Smooth muscle cell of trachea (primary cell): ENCODE measurements around the gene MMP10. TPM values are rescaled to one million over a fixed set of nuclear protein-coding genes. Genes with fewer than 3 reads are reported as not detected.

Experiments used
- total RNA-seq: library from RNA; depleted of rRNA; stranded (reverse); fragments of >200 nt; gene quantifications from 2 replicates; pipeline ENCODE4 v1.2.1, GENCODE V29; 2014

The MMP10 gene
- 0.87 and 0.99 TPM in 2 replicates for total RNA-seq

DNA sequence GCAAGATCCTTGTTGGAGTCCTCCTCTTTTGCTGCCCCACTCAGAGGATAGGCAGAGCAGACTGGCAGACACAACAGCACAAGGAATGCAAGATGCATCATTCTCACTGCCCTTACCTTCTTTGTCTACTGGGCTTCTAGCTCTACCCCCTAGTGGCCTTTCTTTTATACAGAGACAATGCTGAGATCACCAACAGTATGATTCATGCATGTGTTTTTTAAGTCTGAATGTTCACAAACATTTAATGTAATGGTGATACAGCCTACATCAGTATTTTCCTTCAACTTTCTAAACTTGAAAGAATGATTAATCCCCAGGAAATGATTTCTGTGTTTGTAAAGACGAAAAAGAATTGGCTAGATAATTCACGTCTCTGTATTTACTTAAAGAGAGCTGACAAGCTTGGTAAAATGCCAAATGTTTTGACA lies at the start of gene MMP10:
Gene MMP10, minus strand, starts transcription at position 138 of the 428 bp plus-strand sequence. Its CDS starts 37 bp downstream, at position 101.

DNA sequence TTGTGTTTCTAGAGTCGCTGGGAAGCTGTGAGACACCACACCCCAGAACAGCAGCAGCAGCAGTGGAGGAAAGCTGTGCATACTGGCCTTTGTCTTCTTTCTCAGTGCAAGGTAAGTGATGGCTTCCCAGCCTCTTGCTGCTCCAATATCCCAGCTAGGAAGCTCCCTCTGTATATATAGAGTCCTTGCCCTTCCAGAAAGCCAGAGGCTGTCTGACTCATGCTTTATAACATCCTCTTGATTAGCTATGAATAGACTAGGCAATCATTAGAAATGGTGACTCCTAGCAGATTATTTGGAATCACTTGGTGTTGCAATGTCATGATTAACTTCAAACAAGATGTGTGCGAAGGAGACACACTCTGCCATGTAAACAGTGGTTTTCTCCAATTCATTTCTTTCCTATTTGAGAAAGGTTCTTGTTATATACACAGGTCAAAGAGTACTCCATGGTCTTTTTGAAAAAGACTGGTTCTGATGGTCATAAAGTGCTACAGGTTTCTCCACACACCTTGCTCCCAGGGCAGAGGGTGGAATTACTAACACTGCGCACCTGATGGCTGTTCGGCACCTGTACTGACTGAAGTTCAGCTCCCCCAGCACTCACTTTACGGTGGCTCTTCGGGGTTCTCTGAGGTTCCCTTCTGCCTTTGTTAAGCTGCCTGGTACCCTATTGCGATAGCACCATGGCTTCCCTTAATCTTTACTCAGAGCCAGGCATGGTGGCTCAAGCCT lies 17.8 kb upstream of the MMP10 start, which contains the start of gene MMP1:
Gene MMP1, minus strand, starts transcription at position 149 of the 735 bp plus-strand sequence. Its CDS starts 68 bp downstream, at position 81.

DNA sequence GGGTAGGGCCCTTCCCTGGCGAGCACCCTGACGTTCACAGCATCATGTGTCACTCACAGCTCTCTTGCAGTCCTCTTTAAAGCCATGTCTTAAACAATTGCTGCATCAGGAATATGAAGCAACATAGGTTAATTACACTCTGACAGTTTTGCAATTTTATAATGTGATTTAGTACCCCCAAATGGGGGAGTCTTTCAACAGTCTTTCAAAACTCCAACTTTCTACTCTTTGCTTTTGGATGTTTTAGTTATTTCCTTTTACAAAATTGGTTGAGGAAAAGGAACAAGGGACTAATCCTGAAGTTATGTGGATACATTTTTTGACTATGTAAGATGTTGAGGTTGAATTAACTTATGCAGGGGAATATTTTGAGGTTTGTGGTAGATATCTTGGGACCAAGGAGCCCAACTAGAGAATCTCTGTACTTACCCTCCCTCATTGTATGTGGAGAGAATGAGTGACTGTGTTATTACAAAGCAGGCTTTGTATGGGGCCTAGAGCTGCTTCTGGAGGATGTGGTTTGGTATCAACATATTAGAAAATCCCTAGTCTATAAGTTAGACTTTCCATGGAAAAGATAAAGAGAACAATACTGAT lies 55.4 kb downstream of the MMP10 start, which contains the start of gene MMP8:
Gene MMP8, minus strand, starts transcription at position 51 of the 597 bp plus-strand sequence. CDS start 99 bp downstream, outside the sequence.

Other genes starting within 250 kb of the MMP10 start
- gene MMP7, start 249.9 kb downstream of the MMP10 start, total RNA-seq: not detected in 2 replicates
- not detected in 2 replicates for gene MMP20, start 155.3 kb downstream of the MMP10 start, total RNA-seq
- 0.44 TPM in 1 of 2 replicates, not detected in the other for gene MMP27, start 74.9 kb downstream of the MMP10 start, total RNA-seq
- under 0.01 and 0.33 TPM in 2 replicates for gene MMP8, start 55.7 kb downstream of the MMP10 start, total RNA-seq
- gene MMP1, start 17.5 kb upstream of the MMP10 start, total RNA-seq: 78.2 and 425 TPM in 2 replicates
- 9.5 and 13.4 TPM in 2 replicates for gene MMP3, start 63.0 kb upstream of the MMP10 start, total RNA-seq
- gene MMP12, start 94.4 kb upstream of the MMP10 start, total RNA-seq: 0.44 and 1.8 TPM in 2 replicates
- gene MMP13, start 175.1 kb upstream of the MMP10 start, total RNA-seq: not detected in 2 replicates